C4-2B (cell line): ENCODE data around the gene SIPA1L2.

Source experiments
- H3K27ac ChIP-seq: fragments of 450-650 bp; 2 replicates; pipeline ENCODE4 v1.5.1; 2017
- ZFX ChIP-seq: fragments of 450-650 bp; IDR thresholded peaks from 2 replicates; pipeline ENCODE4 v1.6.1; 2017
- TF ChIP-seq, protein P1 (sequence below): fragments of 450-650 bp; conservative IDR thresholded peaks from 2 replicates; pipeline ENCODE4 v1.5.1; 2017; ENCODE audit warnings: mild to moderate bottlenecking

SIPA1L2 gene

DNA sequence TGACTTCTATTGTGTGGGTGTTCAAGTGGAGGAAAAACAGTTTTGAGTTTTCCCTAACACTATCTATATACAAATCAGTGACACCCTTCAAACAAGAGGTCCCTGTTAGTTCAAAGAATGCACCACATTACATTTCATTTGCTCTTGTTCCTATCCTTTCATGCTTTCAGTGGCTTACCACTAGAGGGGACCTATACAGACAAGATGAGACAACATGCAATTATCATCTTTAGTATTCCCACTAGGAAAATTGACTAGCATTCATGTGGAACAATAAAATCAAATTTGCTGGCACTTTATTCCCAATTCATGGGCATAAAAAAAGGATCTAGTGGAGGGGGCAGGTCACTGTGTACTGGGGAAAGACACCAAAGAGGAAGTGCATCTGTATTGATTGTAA lies 13.3 kb upstream of the SIPA1L2 start:
- no peak overlapping the region for H3K27ac ChIP-seq
- no peak for TF ChIP-seq ZFX
- TF ChIP-seq, protein P1, sequence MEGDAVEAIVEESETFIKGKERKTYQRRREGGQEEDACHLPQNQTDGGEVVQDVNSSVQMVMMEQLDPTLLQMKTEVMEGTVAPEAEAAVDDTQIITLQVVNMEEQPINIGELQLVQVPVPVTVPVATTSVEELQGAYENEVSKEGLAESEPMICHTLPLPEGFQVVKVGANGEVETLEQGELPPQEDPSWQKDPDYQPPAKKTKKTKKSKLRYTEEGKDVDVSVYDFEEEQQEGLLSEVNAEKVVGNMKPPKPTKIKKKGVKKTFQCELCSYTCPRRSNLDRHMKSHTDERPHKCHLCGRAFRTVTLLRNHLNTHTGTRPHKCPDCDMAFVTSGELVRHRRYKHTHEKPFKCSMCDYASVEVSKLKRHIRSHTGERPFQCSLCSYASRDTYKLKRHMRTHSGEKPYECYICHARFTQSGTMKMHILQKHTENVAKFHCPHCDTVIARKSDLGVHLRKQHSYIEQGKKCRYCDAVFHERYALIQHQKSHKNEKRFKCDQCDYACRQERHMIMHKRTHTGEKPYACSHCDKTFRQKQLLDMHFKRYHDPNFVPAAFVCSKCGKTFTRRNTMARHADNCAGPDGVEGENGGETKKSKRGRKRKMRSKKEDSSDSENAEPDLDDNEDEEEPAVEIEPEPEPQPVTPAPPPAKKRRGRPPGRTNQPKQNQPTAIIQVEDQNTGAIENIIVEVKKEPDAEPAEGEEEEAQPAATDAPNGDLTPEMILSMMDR: peak; percentile 13; the same call in 1 of the 2 replicates

DNA sequence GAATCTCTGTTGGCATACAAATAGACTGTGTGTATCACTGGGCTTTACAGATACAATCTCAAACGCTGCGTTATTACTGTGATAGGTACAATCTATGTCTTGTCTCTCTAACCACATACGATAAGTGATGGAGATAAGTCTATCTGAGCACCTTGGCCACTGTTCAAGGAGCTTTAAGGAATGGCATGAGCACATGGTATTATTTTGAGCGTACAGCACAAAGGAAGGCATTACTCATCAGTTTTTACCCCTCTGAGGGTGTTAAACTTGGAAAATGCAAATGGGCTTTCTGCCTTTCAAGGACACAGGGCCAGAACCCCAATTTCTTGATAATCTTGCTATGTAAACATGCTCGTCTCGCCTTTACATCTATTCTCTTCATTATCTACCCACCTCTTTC lies 11.6 kb upstream of the SIPA1L2 start:
- TF ChIP-seq, protein P1: no peak
- TF ChIP-seq ZFX: no peak
- no peak overlapping the region for H3K27ac ChIP-seq

DNA sequence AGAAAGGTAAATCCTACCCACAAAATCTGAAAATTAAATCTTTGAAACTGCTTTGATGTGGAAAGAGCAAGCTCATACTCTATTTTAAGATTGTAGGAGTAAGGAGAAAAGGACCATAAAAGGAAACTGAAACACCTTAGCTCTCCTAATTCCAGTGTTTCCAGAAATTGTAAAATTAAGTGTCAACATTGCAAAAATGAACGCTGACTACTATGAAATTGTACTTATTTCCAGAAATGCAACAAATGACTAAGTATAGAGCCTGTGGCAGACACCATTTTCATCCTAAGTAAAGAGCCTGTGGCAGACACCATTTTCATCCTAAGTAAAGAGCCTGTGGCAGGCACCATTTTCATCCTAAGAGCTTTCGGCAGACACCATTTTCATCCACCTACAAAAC lies 6.9 kb upstream of the SIPA1L2 start:
- no peak for TF ChIP-seq ZFX
- TF ChIP-seq, protein P1: no peak
- H3K27ac ChIP-seq: no peak overlapping the region

DNA sequence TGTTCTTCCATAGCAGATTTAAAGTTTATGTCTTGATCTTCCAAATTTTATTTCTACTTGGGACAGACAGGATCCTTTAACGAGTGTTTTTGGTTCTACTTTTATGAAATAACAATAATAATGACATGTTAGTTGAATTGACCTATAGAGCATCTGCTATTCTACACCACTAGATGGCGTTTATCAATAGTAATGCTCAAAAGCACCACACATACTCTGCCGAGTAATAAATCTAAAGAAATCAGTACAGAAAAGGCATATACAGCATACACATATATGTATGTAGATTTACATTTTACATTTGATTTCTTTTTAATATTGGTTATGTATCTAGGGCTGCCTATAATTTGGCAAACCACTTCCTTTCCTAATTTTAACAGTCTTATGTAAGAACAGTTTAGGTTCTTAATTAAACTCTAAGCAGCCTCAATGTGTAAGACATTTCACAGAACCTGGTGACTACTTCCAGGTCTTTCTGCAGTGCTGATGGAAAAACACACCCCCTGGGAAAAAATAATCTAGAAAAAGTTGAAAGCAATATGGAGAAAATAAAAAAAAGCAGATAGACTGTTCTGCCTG lies 5.9 kb upstream of the SIPA1L2 start:
- TF ChIP-seq, protein P1: peak; percentile 87
- TF ChIP-seq ZFX: no peak
- no peak overlapping the region for H3K27ac ChIP-seq

DNA sequence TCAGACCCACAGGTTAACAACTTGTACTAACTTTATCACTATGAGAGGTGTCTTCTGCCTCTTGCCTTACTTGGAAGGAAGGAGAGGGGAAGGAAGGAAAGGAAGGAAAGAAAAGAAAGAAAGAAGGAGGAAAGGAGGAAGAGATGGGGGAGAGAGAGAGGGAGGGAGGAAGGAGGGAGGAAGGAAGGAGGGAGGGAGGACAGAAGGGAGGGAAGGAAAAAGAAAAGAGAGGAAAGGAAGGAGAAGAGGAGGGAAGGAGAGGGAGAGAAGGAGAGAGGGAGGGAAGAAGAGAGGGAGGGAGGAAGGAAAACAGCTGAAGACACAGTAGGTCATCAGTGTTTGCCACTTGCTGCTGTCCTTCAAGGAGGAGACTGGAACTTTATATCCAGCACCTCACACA lies 5.3 kb upstream of the SIPA1L2 start:
- TF ChIP-seq, protein P1: no peak
- TF ChIP-seq ZFX: no peak
- H3K27ac ChIP-seq: no peak overlapping the region

DNA sequence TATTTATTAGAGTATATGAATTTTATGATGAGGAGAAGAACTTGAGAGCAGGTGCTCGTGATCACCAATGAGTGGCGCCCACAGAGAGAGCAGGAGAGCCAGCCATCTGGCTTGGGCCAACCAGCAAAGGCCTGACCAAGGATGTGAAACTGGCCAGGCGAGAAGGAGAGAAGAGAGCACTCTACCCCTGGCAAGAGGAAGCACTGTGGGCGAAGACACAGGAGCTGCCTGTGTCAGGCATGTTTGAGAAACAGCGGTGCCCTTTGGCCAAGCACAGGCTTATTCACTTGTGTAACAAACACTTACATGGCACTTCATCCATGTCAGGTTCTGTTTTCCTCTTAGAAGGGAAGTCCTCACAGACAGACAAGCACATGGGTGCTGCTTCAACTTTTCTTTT lies 4.2 kb upstream of the SIPA1L2 start:
- no peak for TF ChIP-seq ZFX
- TF ChIP-seq, protein P1: no peak
- H3K27ac ChIP-seq: no peak overlapping the region

DNA sequence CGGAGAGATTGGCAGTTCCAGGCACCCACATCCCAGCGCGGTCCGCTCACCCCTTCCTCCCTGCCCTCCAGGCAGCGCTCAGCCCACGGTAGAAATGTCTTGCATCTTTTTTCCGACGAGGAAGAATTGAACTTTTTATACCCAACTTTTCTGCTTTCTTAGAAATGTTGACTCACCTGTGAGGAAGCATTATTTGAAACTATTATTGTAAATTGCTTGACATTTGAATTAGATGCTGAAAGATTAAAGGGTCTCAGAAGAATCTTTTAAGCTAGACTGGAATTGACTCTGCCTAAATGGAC lies 912 bp upstream of the SIPA1L2 start:
- peak overlapping the region; percentile 72 for H3K27ac ChIP-seq
- TF ChIP-seq ZFX: no peak
- TF ChIP-seq, protein P1: peak; percentile 69
